Stomach (tissue), 19 donors: ENCODE measurements around the gene POR. TPM values are rescaled to one million over a fixed set of nuclear protein-coding genes. Genes with fewer than 3 reads are reported as not detected.

Source experiments
- DNase-seq, 2 donors: peaks; one replicate each; pipeline versions ENCODE4 v3.0.0 to v3.0.0-alpha.2; 2013 to 2019
- H3K27ac ChIP-seq, 5 donors: fragments of 200-600 bp in 4 of 5; sonication (generic) in 4 of 5; one replicate each; pipeline ENCODE4 v1.5.1; 2013 to 2019; ENCODE audit warnings: mild to moderate bottlenecking in 1 of 5, moderate library complexity in 1 of 5
- H3K27me3 ChIP-seq, 3 donors: fragments of 200-600 bp; sonication (generic); one replicate each; pipeline ENCODE4 v1.5.1; 2017 to 2019; ENCODE audit warnings: mixed run types in 1 of 3
- H3K36me3 ChIP-seq, 4 donors: fragments of 200-600 bp; sonication (generic); 1 replicate in 3 of 4; 2 replicates in 1 of 4; pipeline ENCODE4 v1.5.1; 2016 to 2019
- H3K4me1 ChIP-seq, 4 donors: fragments of 200-600 bp; sonication (generic); one replicate each; pipeline ENCODE4 v1.5.1; 2016 to 2019
- H3K4me3 ChIP-seq, 4 donors: fragments of 200-600 bp; sonication (generic) in 3 of 4; one replicate each; pipeline ENCODE4 v1.5.1; 2016 to 2019; ENCODE audit warnings: mild to moderate bottlenecking in 1 of 4
- H3K9me3 ChIP-seq, 4 donors: fragments of 200-600 bp; sonication (generic); one replicate each; pipeline ENCODE4 v1.5.1; 2016 to 2019
- CTCF ChIP-seq, 7 experiments: fragments of 450-650 bp in 4 of 7; fragments of 200-600 bp in 3 of 7; sonication (generic) in 3 of 7; IDR thresholded peaks; one replicate each; pipeline ENCODE4 v1.5.1; 2016 to 2019; ENCODE audit warnings: antibody characterized with exemption in 7 of 7, control low read depth in 2 of 7, mild to moderate bottlenecking in 1 of 7
- EP300 ChIP-seq: sonication (generic); formaldehyde crosslinking; IDR thresholded peaks from one replicate; pipeline ENCODE4 v1.6.1; 2017; ENCODE audit warnings: antibody characterized with exemption
- POLR2A ChIP-seq, 4 donors: fragments of 450-650 bp; IDR thresholded peaks; one replicate each; pipeline ENCODE4 v1.6.1; 2016; ENCODE audit warnings: antibody characterized with exemption in 4 of 4, control low read depth in 2 of 4, mild to moderate bottlenecking in 1 of 4, moderate library complexity in 1 of 4
- POLR2AphosphoS5 ChIP-seq, 3 donors: sonication (generic); formaldehyde crosslinking; IDR thresholded peaks; one replicate each; pipeline ENCODE4 v1.6.1; 2016; ENCODE audit warnings: antibody characterized with exemption in 3 of 3
- WGBS, 5 donors: extraction: QIAGEN DNeasy Blood & Tissue Kit in 3 of 5; methylation state at CpG; one replicate each; pipeline versions ENCODE4 v1.1.5 to v1.1.7; 2013 to 2018; 5-methylcytosine and 5-hydroxymethylcytosine counted together
- intact Hi-C: fragments of 100-400 bp; cut with DNase I; formaldehyde crosslinking; loops from one replicate; pipeline ENCODE4 v1.15.1; 2023; ENCODE audit warnings: low total_unique reads
- long read RNA-seq, 10 donors: transcript quantifications; one replicate each; lab custom pipeline, GENCODE V29; 2026
- polyA plus RNA-seq, 3 donors: library from polyadenylated mRNA; stranded (reverse); fragments of 200-250 nt; gene quantifications; one replicate each; pipeline ENCODE4 v1.2.3, GENCODE V29; 2013
- total RNA-seq, 5 donors: library from RNA; depleted of rRNA; stranded (reverse); fragments of >200 nt; gene quantifications; one replicate each; pipeline versions ENCODE4 v1.1.0 to v1.2.3, GENCODE V29; 2014 to 2016
- donor health status: healthy with polysubstance abuse.
- donor health status: Bipolar disorder and iron deficiency.
- donor health status: healthy.

Gene POR
- total RNA-seq = 100 to 1,000 TPM in 1 of 5 donors, 10 to 100 TPM in 4; 36.2 to 304 (median 78.0) TPM
- 10 to 100 TPM; 30.4 to 88.6 (median 42.0) TPM for polyA plus RNA-seq
- long read RNA-seq, donor 1, partial matches to known transcripts = 0 of 3 reads
- long read RNA-seq, donor 1, other reads (novel, unspliced or antisense) = 0 of 3 reads
- long read RNA-seq, donor 2, partial matches to known transcripts = 0 of 3 reads
- long read RNA-seq, donor 2, other reads (novel, unspliced or antisense) = 0 of 3 reads
- long read RNA-seq, donor 3 = 0 reads
- long read RNA-seq, donor 4, partial matches to known transcripts = 0 of 1 reads
- long read RNA-seq, donor 4, other reads (novel, unspliced or antisense) = 0 of 1 reads
- long read RNA-seq, donor 5, transcript POR-218 (16 exons, 2,522 nt) = major isoform, 5 of 14 reads
- long read RNA-seq, donor 5, partial matches to known transcripts = 9 of 14 reads
- long read RNA-seq, donor 5, other reads (novel, unspliced or antisense) = 0 of 14 reads
- long read RNA-seq, donor 6, partial matches to known transcripts = 5 of 11 reads
- long read RNA-seq, donor 6, other reads (novel, unspliced or antisense) = 0 of 11 reads
- long read RNA-seq, donor 7, partial matches to known transcripts = 5 of 7 reads
- long read RNA-seq, donor 7, other reads (novel, unspliced or antisense) = 0 of 7 reads
- long read RNA-seq, donor 8, partial matches to known transcripts = 0 of 15 reads
- long read RNA-seq, donor 8, other reads (novel, unspliced or antisense) = 14 of 15 reads
- long read RNA-seq, donor 9, partial matches to known transcripts = 0 of 2 reads
- long read RNA-seq, donor 9, other reads (novel, unspliced or antisense) = 0 of 2 reads
- long read RNA-seq, donor 10, partial matches to known transcripts = 0 of 1 reads
- long read RNA-seq, donor 10, other reads (novel, unspliced or antisense) = 0 of 1 reads

GRCh38 chr7:75914655-75915415, at the start of gene POR:
POR (plus strand) TSS chr7:75915155; CDS start chr7:75954002, 38,847 bp downstream.
- Histone ChIP-seq H3K4me3 (peak within 1 kb of the TSS; percentile 79 to 98 (median 94)), H3K9me3 (no peaks in the 10 kb centered on the region), H3K4me1 (peaks cover 15 to 46% (median 35%) of the 10 kb centered on the region in 4 donors), H3K36me3 (no peaks in the 10 kb centered on the region), H3K27ac (peak within 1 kb of the TSS; percentile 91 to 96 (median 93)), H3K27me3 (no peaks in the 10 kb centered on the region)
- DNase-seq = peak; percentile 96 to 98
- TF ChIP-seq POLR2AphosphoS5 (IDR thresholded peaks at IDR 0.05) (peak; percentile 86 to 100 (median 100)), POLR2A (IDR thresholded peaks at IDR 0.05) (peak in 2 of 4 donors; percentile 70 to 91), CTCF (IDR thresholded peaks at IDR 0.05) (peak in 2 of 7 experiments; percentile 17 to 31), EP300 (no peak)
- 0 to 1% (median 0%) methylated on average over 45 to 82 of the region's 82 CpGs for WGBS, 5 donors
- intact Hi-C loops = no loop called here

- H3K27me3 ChIP-seq = no peaks in the 10 kb centered on the region
- H3K27ac ChIP-seq = no peak overlapping the region
- H3K4me3 ChIP-seq = no peak overlapping the region
- DNase-seq = no peak
- no peaks in the 10 kb centered on the region for H3K36me3 ChIP-seq
- 44 to 60% (median 59%) methylated on average over 5 of the region's 5 CpGs for WGBS, 5 donors
- peaks cover 0 to 13% (median 8%) of the 10 kb centered on the region in 4 donors for H3K4me1 ChIP-seq
- TF ChIP-seq EP300 = no peak
- no peak for TF ChIP-seq POLR2A (IDR thresholded peaks at IDR 0.05)
- TF ChIP-seq CTCF (IDR thresholded peaks at IDR 0.05) = no peak
- no peak for TF ChIP-seq POLR2AphosphoS5 (IDR thresholded peaks at IDR 0.05)
- intact Hi-C loops = loop anchor here (5.0 kb wide), 1 partner anchor 156 kb away; no protein-coding TSS in a partner anchor
- no peaks in the 10 kb centered on the region for H3K9me3 ChIP-seq
Observed at GRCh38 chr7:75866114-75866488, 48.9 kb upstream of the POR start.

- intact Hi-C loops = loop anchor here (5.0 kb wide), 1 partner anchor 156 kb away; no protein-coding TSS in a partner anchor
- no peaks in the 10 kb centered on the region for H3K36me3 ChIP-seq
- no peak overlapping the region for H3K4me3 ChIP-seq
- no peaks in the 10 kb centered on the region for H3K9me3 ChIP-seq
- TF ChIP-seq CTCF (IDR thresholded peaks at IDR 0.05) = peak in 5 of 7 experiments; percentile 84 to 96 (median 90)
- no peak for TF ChIP-seq EP300
- no peak for TF ChIP-seq POLR2AphosphoS5 (IDR thresholded peaks at IDR 0.05)
- TF ChIP-seq POLR2A (IDR thresholded peaks at IDR 0.05) = no peak
- peaks cover 0 to 14% (median 8%) of the 10 kb centered on the region in 4 donors for H3K4me1 ChIP-seq
- no peaks in the 10 kb centered on the region for H3K27me3 ChIP-seq
- no peak overlapping the region for H3K27ac ChIP-seq
- peak; percentile 66 to 85 for DNase-seq
- WGBS, 5 donors = 34 to 42% (median 39%) methylated on average over 14 to 19 of the region's 19 CpGs
Observed at GRCh38 chr7:75866489-75867389, 48.2 kb upstream of the POR start.
